ENCODE results near the gene TMEM158. TPM values are rescaled to one million over a fixed set of nuclear protein-coding genes. Genes with fewer than 3 reads are reported as not detected.

The TMEM158 gene
- polyA plus RNA-seq, 1 of the 3 experiments (the other 2 are of a cell fraction) = 76.4 TPM

GRCh38 chr3:45183872-45184262 is 42.2 kb downstream of the TMEM158 start:
- DNase-seq = no peak
- Histone ChIP-seq H3K4me3 (ENCODE audit: low read depth in 2 of 2, low read length in 1 of 2) (no peak overlapping the region), H3F3A (replicated peaks; ENCODE audit: insufficient read depth) (no peaks in the 10 kb centered on the region), H3K9me3 (no peaks in the 10 kb centered on the region), H2AFZ (ENCODE audit: low read depth) (no peak overlapping the region), H3K79me2 (ENCODE audit: insufficient read depth) (no peaks in the 10 kb centered on the region), H4K20me1 (ENCODE audit: insufficient read depth) (no peaks in the 10 kb centered on the region), H3K9ac (no peak overlapping the region), H3K27ac (ENCODE audit: low read depth in 2 of 2, low read length in 1 of 2) (no peak overlapping the region; a peak in 1 of 4 replicates), H3K9me2 (no peaks in the 10 kb centered on the region), H3K27me3 (ENCODE audit: insufficient read depth) (no peaks in the 10 kb centered on the region), H3K4me1 (ENCODE audit: control insufficient read depth in 1 of 2, insufficient read depth in 2 of 2, low read depth in 1 of 2, low read length in 1 of 2) (peaks cover 7 to 12% of the 10 kb centered on the region in 2 experiments; a peak in 2 of 4 replicates), H3K4me2 (no peak overlapping the region), H3K36me3 (replicated peaks in 1 of 2; ENCODE audit: control insufficient read depth in 1 of 2, insufficient read depth in 2 of 2, low read length in 1 of 2) (no peaks in the 10 kb centered on the region)
- CTCF ChIA-PET = interaction anchor here (0.7 to 1.6 kb wide), 6 partner anchors 14 to 245 kb away, joined by 3 to 5 read pairs (median 3); no protein-coding TSS in a partner anchor
- 61% methylated on average over 3 of the region's 7 CpGs for WGBS (ENCODE audit: low lambda C conversion rate)
- TF ChIP-seq NRF1 (IDR thresholded peaks at IDR 0.05; ENCODE audit: low read depth, low read length) (no peak), FOXJ3 (CRISPR knock-in tag; IDR thresholded peaks at IDR 0.05) (no peak), TAF1 (IDR thresholded peaks at IDR 0.05; ENCODE audit: borderline replicate concordance, low read depth, low read length) (no peak), GABPA (IDR thresholded peaks at IDR 0.05; ENCODE audit: low read depth) (no peak), CTCF (IDR thresholded peaks at IDR 0.05) (no peak), FOSL2 (IDR thresholded peaks at IDR 0.05; ENCODE audit: borderline replicate concordance, low read depth) (no peak), POLR2AphosphoS5 (IDR thresholded peaks at IDR 0.05; ENCODE audit: low read depth, low read length) (no peak), USF2 (IDR thresholded peaks at IDR 0.05; ENCODE audit: borderline replicate concordance, low read depth, low read length) (no peak), EP300 (IDR thresholded peaks at IDR 0.05; ENCODE audit: borderline replicate concordance in 1 of 2, low read depth in 1 of 2, low read length in 1 of 2) (no peak), ZBTB33 (IDR thresholded peaks at IDR 0.05; ENCODE audit: borderline replicate concordance, low read depth) (no peak), JUND (IDR thresholded peaks at IDR 0.05) (no peak), SIN3A (IDR thresholded peaks at IDR 0.05; ENCODE audit: borderline replicate concordance, low read depth, low read length) (no peak), FOXM1 (IDR thresholded peaks at IDR 0.05; ENCODE audit: low read depth) (no peak), GATA2 (CRISPR knock-in tag; IDR thresholded peaks at IDR 0.05) (no peak), MXI1 (IDR thresholded peaks at IDR 0.05; ENCODE audit: low read depth, low read length) (no peak), IRF3 (IDR thresholded peaks at IDR 0.05; ENCODE audit: low read depth, low read length) (no peak)
- POLR2A ChIA-PET = no interaction called here

Data from SK-N-SH (cell line).